ENCODE data around the gene WDR77. TPM values are rescaled to one million over a fixed set of nuclear protein-coding genes. Genes with fewer than 3 reads are reported as not detected.

The WDR77 gene
- total RNA-seq, 6 experiments from 2014 or later, result 42.5 to 53.7 (median 47.7) TPM

GRCh38 chr1:111476214-111476613, 27.2 kb upstream of the WDR77 start:
- Mint-ChIP-seq H3K36me3 (ENCODE audit: low read depth) (no peaks in the 10 kb centered on the region), H3K4me3 (no peak overlapping the region), H3K4me1 (ENCODE audit: low read depth) (peaks cover 15% of the 10 kb centered on the region), H3K27ac (no peak overlapping the region), H3K9me3 (no peaks in the 10 kb centered on the region), H3K27me3 (ENCODE audit: insufficient read depth) (no peaks in the 10 kb centered on the region)
- no peak for DNase-seq
- no peak for TF ChIP-seq CTCF (IDR thresholded peaks at IDR 0.05)

GRCh38 chr1:111475701-111476100, 26.6 kb upstream of the WDR77 start:
- no peaks in the 10 kb centered on the region for H3K36me3 Mint-ChIP-seq (ENCODE audit: low read depth)
- H3K9me3 Mint-ChIP-seq, result no peaks in the 10 kb centered on the region
- no peak overlapping the region for H3K4me3 Mint-ChIP-seq
- DNase-seq, result no peak
- TF ChIP-seq CTCF (IDR thresholded peaks at IDR 0.05), result no peak
- peaks cover 15% of the 10 kb centered on the region for H3K4me1 Mint-ChIP-seq (ENCODE audit: low read depth)
- no peak overlapping the region for H3K27ac Mint-ChIP-seq
- H3K27me3 Mint-ChIP-seq (ENCODE audit: insufficient read depth), result no peaks in the 10 kb centered on the region

- Mint-ChIP-seq H3K27ac (no peak overlapping the region), H3K36me3 (ENCODE audit: low read depth) (no peaks in the 10 kb centered on the region), H3K27me3 (ENCODE audit: insufficient read depth) (no peaks in the 10 kb centered on the region), H3K9me3 (no peaks in the 10 kb centered on the region), H3K4me1 (ENCODE audit: low read depth) (peaks cover 15% of the 10 kb centered on the region), H3K4me3 (no peak overlapping the region)
- no peak for TF ChIP-seq CTCF (IDR thresholded peaks at IDR 0.05)
- DNase-seq, result no peak
Observed at GRCh38 chr1:111474521-111474920, 25.5 kb upstream of the WDR77 start.

GRCh38 chr1:111474106-111474505, 25.1 kb upstream of the WDR77 start:
- no peak overlapping the region for H3K27ac Mint-ChIP-seq
- no peak for DNase-seq
- no peaks in the 10 kb centered on the region for H3K36me3 Mint-ChIP-seq (ENCODE audit: low read depth)
- no peaks in the 10 kb centered on the region for H3K9me3 Mint-ChIP-seq
- no peaks in the 10 kb centered on the region for H3K27me3 Mint-ChIP-seq (ENCODE audit: insufficient read depth)
- TF ChIP-seq CTCF (IDR thresholded peaks at IDR 0.05), result no peak
- H3K4me1 Mint-ChIP-seq (ENCODE audit: low read depth), result peaks cover 15% of the 10 kb centered on the region
- no peak overlapping the region for H3K4me3 Mint-ChIP-seq

- H3K4me3 Mint-ChIP-seq, result no peak overlapping the region
- no peaks in the 10 kb centered on the region for H3K36me3 Mint-ChIP-seq (ENCODE audit: low read depth)
- DNase-seq, result no peak
- no peaks in the 10 kb centered on the region for H3K9me3 Mint-ChIP-seq
- H3K4me1 Mint-ChIP-seq (ENCODE audit: low read depth), result peaks cover 15% of the 10 kb centered on the region
- H3K27ac Mint-ChIP-seq, result no peak overlapping the region
- TF ChIP-seq CTCF (IDR thresholded peaks at IDR 0.05), result no peak
- H3K27me3 Mint-ChIP-seq (ENCODE audit: insufficient read depth), result no peaks in the 10 kb centered on the region
Observed at GRCh38 chr1:111471538-111471937, 22.5 kb upstream of the WDR77 start.

GRCh38 chr1:111471012-111471411, 22.0 kb upstream of the WDR77 start:
- Mint-ChIP-seq H3K27me3 (ENCODE audit: insufficient read depth) (no peaks in the 10 kb centered on the region), H3K27ac (no peak overlapping the region), H3K36me3 (ENCODE audit: low read depth) (no peaks in the 10 kb centered on the region), H3K4me3 (no peak overlapping the region), H3K9me3 (no peaks in the 10 kb centered on the region), H3K4me1 (ENCODE audit: low read depth) (peaks cover 15% of the 10 kb centered on the region)
- DNase-seq, result no peak
- TF ChIP-seq CTCF (IDR thresholded peaks at IDR 0.05), result no peak
